NCI-H2029 treated with DMSO at 0.1 percent for 48 hours (cell line): ENCODE measurements around the gene ZNF695.

Experiments used
- DNase-seq: peaks from one replicate; lab custom pipeline; 2025; lab: John Stamatoyannopoulos, UW

ZNF695 gene

DNA sequence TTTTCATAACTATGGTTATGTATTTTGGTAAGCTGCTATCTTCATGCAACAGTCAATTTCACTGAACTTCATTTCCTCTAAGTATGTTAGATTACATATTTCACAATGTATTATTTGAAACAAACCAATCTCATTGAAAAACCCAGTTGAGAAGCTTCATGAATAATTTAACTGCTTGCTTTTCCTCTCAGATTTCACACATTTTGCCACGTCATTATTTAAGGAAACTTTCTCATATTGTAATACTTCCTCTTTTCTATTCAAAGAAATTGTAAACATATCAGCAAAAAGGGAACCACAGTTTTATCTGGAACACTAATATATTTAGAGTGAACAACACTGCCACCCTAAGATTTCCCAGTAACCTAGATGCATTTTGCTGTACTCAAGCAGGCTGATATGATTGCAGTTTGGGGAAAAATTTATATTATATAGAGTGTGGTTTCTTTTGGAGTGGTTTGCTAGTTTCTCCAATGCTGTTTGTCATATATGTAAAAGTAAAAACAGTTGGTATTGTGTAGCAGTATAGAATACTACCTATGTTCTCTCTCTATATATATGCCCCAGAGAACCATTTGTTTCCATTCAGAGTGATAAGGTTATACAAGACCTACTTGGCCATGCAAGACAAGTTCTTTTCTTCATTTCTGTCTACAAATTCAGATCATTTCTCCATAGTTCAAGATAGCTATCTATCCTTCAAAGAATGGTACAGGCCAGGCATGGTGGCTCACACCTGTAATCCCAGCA, 47.7 kb downstream of the ZNF695 start:
- DNase-seq, result no peak

GRCh38 chr1:246954126-246954525, 53.7 kb downstream of the ZNF695 start:
- no peak for DNase-seq

DNA sequence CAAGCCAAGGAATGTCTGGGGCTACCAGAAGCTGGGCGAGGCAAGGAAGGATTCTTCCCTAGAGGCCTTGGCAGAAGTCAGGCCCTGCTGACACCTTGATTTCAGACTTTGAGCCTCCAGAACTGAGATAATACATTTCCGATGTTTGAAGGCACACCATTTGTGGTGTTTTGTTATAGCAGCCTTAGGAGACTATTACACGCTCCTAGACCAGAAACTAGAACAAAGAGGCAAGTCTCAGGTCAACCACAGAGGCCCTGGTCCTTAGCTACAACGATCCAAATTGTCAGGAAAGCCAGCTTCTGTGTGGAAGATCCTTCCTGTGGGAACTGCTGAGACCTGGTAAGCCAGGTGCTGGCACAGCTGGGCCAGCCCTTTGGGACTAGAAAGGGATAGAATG, 56.4 kb downstream of the ZNF695 start:
- no peak for DNase-seq

- DNase-seq, result no peak
Measured at GRCh38 chr1:246949956-246950355, 57.9 kb downstream of the ZNF695 start.

DNA sequence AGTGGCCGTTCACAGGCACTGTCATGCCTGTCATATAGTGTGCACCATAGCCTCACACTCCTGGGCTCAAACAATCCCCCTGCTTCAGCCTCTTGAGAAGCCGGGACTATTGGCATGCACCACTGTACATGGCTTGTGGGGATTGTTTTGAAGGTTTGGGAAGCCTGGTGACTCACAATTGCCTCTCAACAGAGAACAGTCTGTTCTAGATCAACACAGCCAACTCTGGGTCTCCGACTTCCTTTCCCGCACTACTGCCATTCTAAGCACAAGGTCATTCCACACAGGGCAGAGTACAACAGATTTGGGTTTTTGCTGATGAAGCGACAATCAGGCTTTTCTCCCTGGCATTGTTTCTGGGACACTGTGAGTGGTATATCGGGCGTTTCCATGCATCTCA, 60.6 kb downstream of the ZNF695 start:
- DNase-seq, result no peak

DNA sequence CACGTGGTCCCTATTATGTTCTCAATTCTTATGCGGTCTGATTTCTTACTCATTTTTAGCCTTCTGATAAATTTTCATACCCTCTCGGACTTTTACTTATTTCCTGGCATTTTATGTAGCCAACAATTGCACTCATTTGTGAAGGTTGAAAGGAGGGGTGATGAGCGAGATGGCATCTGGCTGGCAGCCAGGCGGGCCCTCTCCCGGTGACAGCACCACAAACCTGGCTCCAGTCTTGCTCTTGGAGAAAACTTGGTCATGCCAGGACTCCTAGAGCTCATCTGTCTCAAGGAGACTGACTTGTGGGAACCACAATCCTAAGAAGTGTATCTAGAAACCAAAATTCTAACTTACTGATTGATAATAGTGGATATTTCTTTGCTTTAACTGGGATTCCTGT, 61.5 kb downstream of the ZNF695 start:
- DNase-seq, result no peak
